ENCODE measurements around the gene FRMD8.

FRMD8 gene

GRCh38 chr11:65415499-65416340 lies 29.3 kb downstream of the FRMD8 start:
- DNase-seq = peak; percentile 53 to 70 (median 69)

GRCh38 chr11:65416341-65416824 lies 29.9 kb downstream of the FRMD8 start:
- DNase-seq = peak; percentile 92 to 95 (median 95)

GRCh38 chr11:65416841-65417701 lies 30.6 kb downstream of the FRMD8 start:
- DNase-seq = peak; percentile 59 to 73 (median 61)

- DNase-seq = peak; percentile 57 to 65 (median 57)
Observed at GRCh38 chr11:65417702-65418430, 31.4 kb downstream of the FRMD8 start.

- no peak for DNase-seq
Observed at GRCh38 chr11:65418431-65418680, 31.9 kb downstream of the FRMD8 start.

GRCh38 chr11:65418681-65419459 lies 32.4 kb downstream of the FRMD8 start:
- peak; percentile 95 to 98 (median 95) for DNase-seq

- peak in 2 of 3 donors; percentile 71 to 74 for DNase-seq
Observed at GRCh38 chr11:65419460-65419771, 33.0 kb downstream of the FRMD8 start.

GRCh38 chr11:65419772-65420481 lies 33.5 kb downstream of the FRMD8 start:
- peak; percentile 82 to 92 (median 92) for DNase-seq

- no peak for DNase-seq
Observed at GRCh38 chr11:65420506-65420905, 34.1 kb downstream of the FRMD8 start.

GRCh38 chr11:65420979-65421793 lies 34.7 kb downstream of the FRMD8 start:
- peak; percentile 95 to 99 (median 96) for DNase-seq

- peak; percentile 99 for DNase-seq
Observed at GRCh38 chr11:65421794-65422632, 35.6 kb downstream of the FRMD8 start.

GRCh38 chr11:65422633-65423515 lies 36.4 kb downstream of the FRMD8 start, which contains the start of gene NEAT1:
Gene NEAT1 (plus strand): TSS chr11:65422798.
- DNase-seq = peak; percentile 96 to 97 (median 96)

GRCh38 chr11:65423516-65424204 lies 37.2 kb downstream of the FRMD8 start:
- peak; percentile 38 to 55 (median 48) for DNase-seq

GRCh38 chr11:65424205-65425104 lies 38.0 kb downstream of the FRMD8 start:
- peak; percentile 35 to 83 (median 79) for DNase-seq

- DNase-seq = peak; percentile 91 to 95 (median 92)
Observed at GRCh38 chr11:65425105-65425970, 38.9 kb downstream of the FRMD8 start.

All from suppressor macrophage treated with lipopolysaccharide for 1 hour (primary cell).